ENCODE results near the gene KYAT1.
"Not testable (repeated sequence)": the region's sequence is repeated elsewhere in the genome, so short reads cannot be mapped to it uniquely, and the experiment has no call there.

KYAT1 gene

GRCh38 chr9:128809831-128810230, 71.9 kb downstream of the KYAT1 start:
- no peak for DNase-seq

- DNase-seq = no peak
Observed at GRCh38 chr9:128809036-128809599, 72.6 kb downstream of the KYAT1 start.

GRCh38 chr9:128808543-128808942, 73.2 kb downstream of the KYAT1 start:
- no peak for DNase-seq

GRCh38 chr9:128807827-128808226, 73.9 kb downstream of the KYAT1 start:
- no peak for DNase-seq

- no peak for DNase-seq
Observed at GRCh38 chr9:128805661-128806060, 76.1 kb downstream of the KYAT1 start.

GRCh38 chr9:128802482-128802881, 79.3 kb downstream of the KYAT1 start:
- no peak for DNase-seq

GRCh38 chr9:128800061-128800460, 81.7 kb downstream of the KYAT1 start:
- DNase-seq = no peak

GRCh38 chr9:128798896-128799295, 82.9 kb downstream of the KYAT1 start:
- no peak for DNase-seq

GRCh38 chr9:128794961-128795360, 86.8 kb downstream of the KYAT1 start:
- DNase-seq = not testable (repeated sequence)

- DNase-seq = no peak
Observed at GRCh38 chr9:128792978-128793686, 88.6 kb downstream of the KYAT1 start.

GRCh38 chr9:128792134-128792533, 89.6 kb downstream of the KYAT1 start:
- no peak for DNase-seq

GRCh38 chr9:128790536-128790935, 91.2 kb downstream of the KYAT1 start:
- no peak for DNase-seq

- no peak for DNase-seq
Observed at GRCh38 chr9:128788445-128788844, 93.3 kb downstream of the KYAT1 start.

- no peak for DNase-seq
Observed at GRCh38 chr9:128787659-128788058, 94.1 kb downstream of the KYAT1 start.

GRCh38 chr9:128786681-128787601, 94.8 kb downstream of the KYAT1 start, which contains the start of gene TBC1D13:
TSS of gene TBC1D13 (plus strand) at chr9:128787253. CDS start at chr9:128787354, 101 bp downstream.
- peak; percentile 87 for DNase-seq

- DNase-seq = no peak
Observed at GRCh38 chr9:128785427-128785826, 96.3 kb downstream of the KYAT1 start.

All from activated effector memory CD4-positive, alpha-beta T cell treated with Interleukin-2 at 50 U/mL for 16 hours (primary cell).